Tibial nerve (tissue), 4 donors: ENCODE data around the gene NKD1. TPM values are rescaled to one million over a fixed set of nuclear protein-coding genes. Genes with fewer than 3 reads are reported as not detected.

Experiments used
- DNase-seq, 2 donors: peaks; one replicate each; pipeline ENCODE4 v3.0.0-alpha.2; 2019; ENCODE audit warnings: low spot score in 2 of 2
- H3K27ac ChIP-seq, 4 donors: fragments of 200-600 bp; sonication (generic) in 3 of 4; one replicate each; pipeline ENCODE4 v1.5.1; 2017 to 2019; ENCODE audit warnings: mild to moderate bottlenecking in 1 of 4
- H3K27me3 ChIP-seq, 2 donors: fragments of 200-600 bp; sonication (generic) in 1 of 2; one replicate each; pipeline versions ENCODE4 v1.5.1 to v1.6.0; 2017 to 2019
- H3K36me3 ChIP-seq, 3 donors: fragments of 200-600 bp; sonication (generic); one replicate each; pipeline ENCODE4 v1.5.1; 2018 to 2019
- H3K4me1 ChIP-seq, 4 donors: fragments of 200-600 bp; sonication (generic) in 3 of 4; one replicate each; pipeline ENCODE4 v1.5.1; 2017 to 2019
- H3K4me3 ChIP-seq, 4 donors: fragments of 200-600 bp; sonication (generic) in 3 of 4; one replicate each; pipeline ENCODE4 v1.5.1; 2017 to 2019; ENCODE audit warnings: mild to moderate bottlenecking in 1 of 4, moderate library complexity in 1 of 4
- H3K9me3 ChIP-seq, 4 donors: fragments of 200-600 bp; sonication (generic) in 3 of 4; one replicate each; pipeline ENCODE4 v1.5.1; 2017 to 2019
- CTCF ChIP-seq, 5 experiments: fragments of 200-600 bp in 3 of 5; fragments of 450-650 bp in 2 of 5; sonication (generic) in 3 of 5; IDR thresholded peaks; one replicate each; pipeline ENCODE4 v1.5.1; 2016 to 2019; ENCODE audit warnings: antibody characterized with exemption in 5 of 5, mild to moderate bottlenecking in 3 of 5, moderate library complexity in 2 of 5
- EP300 ChIP-seq, 2 donors: sonication (generic); formaldehyde crosslinking; IDR thresholded peaks; one replicate each; pipeline ENCODE4 v1.6.1; 2017; ENCODE audit warnings: antibody characterized with exemption in 2 of 2, mild to moderate bottlenecking in 1 of 2
- POLR2A ChIP-seq, 2 donors: fragments of 450-650 bp; IDR thresholded peaks; one replicate each; pipeline ENCODE4 v1.6.1; 2017; ENCODE audit warnings: antibody characterized with exemption in 2 of 2, mild to moderate bottlenecking in 2 of 2, moderate library complexity in 2 of 2
- WGBS, 2 donors: methylation state at CpG; one replicate each; pipeline ENCODE4 v1.1.5; 2018; 5-methylcytosine and 5-hydroxymethylcytosine counted together
- total RNA-seq, 4 donors: library from RNA; depleted of rRNA; stranded (reverse); fragments of >200 nt; gene quantifications; one replicate each; pipeline ENCODE4 v1.1.0, GENCODE V29; 2016

The NKD1 gene
- total RNA-seq, 4 donors from 2014 or later, result 20.1 to 92.4 (median 43.1) TPM

GRCh38 chr16:50652836-50653425 is 104.7 kb downstream of the NKD1 start:
- no peaks in the 10 kb centered on the region for H3K27me3 ChIP-seq
- DNase-seq, result no peak
- no peaks in the 10 kb centered on the region for H3K4me1 ChIP-seq
- H3K9me3 ChIP-seq, result no peaks in the 10 kb centered on the region
- H3K4me3 ChIP-seq, result no peak overlapping the region
- no peak overlapping the region for H3K27ac ChIP-seq
- H3K36me3 ChIP-seq, result peaks cover 0 to 4% (median 0%) of the 10 kb centered on the region in 3 donors
- 70 to 82% methylated on average over 14 of the region's 14 CpGs for WGBS, 2 donors
- TF ChIP-seq EP300 (IDR thresholded peaks at IDR 0.05), result no peak
- TF ChIP-seq CTCF (IDR thresholded peaks at IDR 0.05), result no peak
- no peak for TF ChIP-seq POLR2A (IDR thresholded peaks at IDR 0.05)

- 80 to 82% methylated on average over 11 of the region's 11 CpGs for WGBS, 2 donors
Measured at GRCh38 chr16:50653633-50654519, 105.7 kb downstream of the NKD1 start.

GRCh38 chr16:50655558-50656055 is 107.4 kb downstream of the NKD1 start:
- no peak overlapping the region for H3K4me3 ChIP-seq
- no peaks in the 10 kb centered on the region for H3K27me3 ChIP-seq
- TF ChIP-seq EP300 (IDR thresholded peaks at IDR 0.05) (no peak), POLR2A (IDR thresholded peaks at IDR 0.05) (no peak), CTCF (IDR thresholded peaks at IDR 0.05) (no peak)
- no peaks in the 10 kb centered on the region for H3K36me3 ChIP-seq
- H3K9me3 ChIP-seq, result no peaks in the 10 kb centered on the region
- DNase-seq, result no peak
- H3K27ac ChIP-seq, result no peak overlapping the region
- 90 to 97% methylated on average over 2 to 3 of the region's 3 CpGs for WGBS, 2 donors
- no peaks in the 10 kb centered on the region for H3K4me1 ChIP-seq

More at GRCh38 chr16:50653633-50654519, 105.7 kb downstream of the NKD1 start:
- H3K4me3 ChIP-seq, result no peak overlapping the region
- H3K36me3 ChIP-seq, result peaks cover 0 to under 1% (median 0%) of the 10 kb centered on the region in 3 donors
- no peak overlapping the region for H3K27ac ChIP-seq
- TF ChIP-seq EP300 (IDR thresholded peaks at IDR 0.05), result no peak
- H3K4me1 ChIP-seq, result no peaks in the 10 kb centered on the region
- H3K27me3 ChIP-seq, result no peaks in the 10 kb centered on the region
- no peaks in the 10 kb centered on the region for H3K9me3 ChIP-seq
- DNase-seq, result no peak

GRCh38 chr16:50657241-50657640 is 109.0 kb downstream of the NKD1 start:
- Histone ChIP-seq H3K4me1 (no peaks in the 10 kb centered on the region), H3K36me3 (no peaks in the 10 kb centered on the region), H3K9me3 (no peaks in the 10 kb centered on the region), H3K27ac (no peak overlapping the region), H3K4me3 (no peak overlapping the region), H3K27me3 (no peaks in the 10 kb centered on the region)
- WGBS, 2 donors, result 57 to 65% methylated on average over 5 of the region's 5 CpGs
- DNase-seq, result no peak
- TF ChIP-seq POLR2A (IDR thresholded peaks at IDR 0.05), result no peak
- TF ChIP-seq CTCF (IDR thresholded peaks at IDR 0.05), result no peak
- no peak for TF ChIP-seq EP300 (IDR thresholded peaks at IDR 0.05)

GRCh38 chr16:50659806-50660205 is 111.6 kb downstream of the NKD1 start:
- no peak overlapping the region for H3K4me3 ChIP-seq
- no peaks in the 10 kb centered on the region for H3K9me3 ChIP-seq
- no peaks in the 10 kb centered on the region for H3K36me3 ChIP-seq
- WGBS, 2 donors, result 67 to 70% methylated on average over 5 of the region's 5 CpGs
- no peak for DNase-seq
- H3K27ac ChIP-seq, result no peak overlapping the region
- peaks cover 0 to 1% (median 0%) of the 10 kb centered on the region in 4 donors for H3K4me1 ChIP-seq
- TF ChIP-seq POLR2A (IDR thresholded peaks at IDR 0.05), result no peak
- TF ChIP-seq EP300 (IDR thresholded peaks at IDR 0.05), result no peak
- TF ChIP-seq CTCF (IDR thresholded peaks at IDR 0.05), result no peak
- no peaks in the 10 kb centered on the region for H3K27me3 ChIP-seq
